Mucosa of stomach (tissue), 1 donor: ENCODE data around the gene TUBA4B.
A peak's percentile ranks its signal among the peaks of the same experiment; 100 is the strongest.

Experiments used
- H3K27me3 ChIP-seq: one replicate; pipeline ENCODE4 v1.7.0; 2013; ENCODE audit warnings: mild to moderate bottlenecking, low read length; ENCODE audit not compliant: control insufficient read depth, insufficient read depth
- H3K36me3 ChIP-seq: one replicate; pipeline ENCODE4 v1.7.0; 2013; ENCODE audit warnings: low read length; ENCODE audit not compliant: control insufficient read depth, insufficient read depth
- H3K4me1 ChIP-seq: one replicate; pipeline ENCODE4 v1.7.0; 2013; ENCODE audit warnings: mild to moderate bottlenecking, low read length; ENCODE audit not compliant: control insufficient read depth, insufficient read depth
- H3K4me3 ChIP-seq: one replicate; pipeline ENCODE4 v1.7.0; 2013; ENCODE audit warnings: low read length
- H3K9ac ChIP-seq: one replicate; pipeline ENCODE4 v1.7.0; 2013; ENCODE audit warnings: mild to moderate bottlenecking, low read length, moderate library complexity
- H3K9me3 ChIP-seq: one replicate; pipeline ENCODE4 v1.7.0; 2013; ENCODE audit warnings: mild to moderate bottlenecking, low read length, moderate library complexity; ENCODE audit not compliant: control insufficient read depth
- donor health status: Pancreatic carcinoma.

Gene TUBA4B

GRCh38 chr2:219245148-219245898 is 7.7 kb upstream of the TUBA4B start, which contains the start of the genes GLB1L and STK16:
TSS of gene GLB1L (minus strand) at chr2:219245444. CDS start at chr2:219243573, 1,871 bp downstream.
TSS of gene STK16 (plus strand) at chr2:219245479. CDS start at chr2:219246000, 521 bp downstream.
- Histone ChIP-seq H3K4me1 (peaks cover 52% of the 10 kb centered on the region), H3K9me3 (no peaks in the 10 kb centered on the region), H3K4me3 (peak within 1 kb of the TSS; percentile 98), H3K27me3 (no peaks in the 10 kb centered on the region), H3K9ac (peak within 1 kb of the TSS; percentile 99), H3K36me3 (no peaks in the 10 kb centered on the region)

DNA sequence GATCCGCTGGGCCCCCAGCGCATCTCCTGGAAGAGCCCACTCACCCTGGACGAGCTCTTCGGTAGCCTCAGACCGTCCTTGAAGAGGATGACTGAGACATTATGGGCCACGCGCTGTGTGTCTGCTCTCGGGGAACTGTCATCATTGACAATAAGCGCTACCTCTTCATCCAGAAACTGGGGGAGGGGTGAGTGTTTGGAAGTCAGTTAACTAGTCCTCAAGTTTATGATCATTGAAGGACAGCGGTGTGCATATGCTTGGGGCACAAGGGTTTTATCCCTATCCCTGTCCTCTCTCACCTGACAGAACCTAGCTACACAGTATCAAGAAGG is 7.2 kb upstream of the TUBA4B start:
- Histone ChIP-seq H3K27me3 (no peaks in the 10 kb centered on the region), H3K4me3 (peak overlapping the region; percentile 98), H3K4me1 (peaks cover 58% of the 10 kb centered on the region), H3K36me3 (no peaks in the 10 kb centered on the region), H3K9me3 (no peaks in the 10 kb centered on the region), H3K9ac (peak overlapping the region; percentile 99)

DNA sequence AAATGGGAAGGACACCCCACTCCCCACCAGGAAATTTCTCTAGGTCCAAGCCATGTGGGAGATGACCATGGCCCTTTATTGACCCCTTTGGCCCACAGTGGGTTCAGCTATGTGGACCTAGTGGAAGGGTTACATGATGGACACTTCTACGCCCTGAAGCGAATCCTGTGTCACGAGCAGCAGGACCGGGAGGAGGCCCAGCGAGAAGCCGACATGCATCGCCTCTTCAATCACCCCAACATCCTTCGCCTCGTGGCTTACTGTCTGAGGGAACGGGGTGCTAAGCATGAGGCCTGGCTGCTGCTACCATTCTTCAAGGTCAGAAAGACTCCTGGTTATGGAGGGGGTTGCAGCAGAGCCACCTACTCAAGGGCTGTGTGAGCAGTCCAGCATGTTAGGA is 6.5 kb upstream of the TUBA4B start:
- H3K36me3 ChIP-seq: no peaks in the 10 kb centered on the region
- H3K9me3 ChIP-seq: no peaks in the 10 kb centered on the region
- peaks cover 65% of the 10 kb centered on the region for H3K4me1 ChIP-seq
- H3K9ac ChIP-seq: peak overlapping the region; percentile 99
- H3K27me3 ChIP-seq: no peaks in the 10 kb centered on the region
- H3K4me3 ChIP-seq: no peak overlapping the region

- no peaks in the 10 kb centered on the region for H3K27me3 ChIP-seq
- H3K36me3 ChIP-seq: no peaks in the 10 kb centered on the region
- no peaks in the 10 kb centered on the region for H3K9me3 ChIP-seq
- H3K4me1 ChIP-seq: peaks cover 78% of the 10 kb centered on the region
- no peak overlapping the region for H3K4me3 ChIP-seq
- H3K9ac ChIP-seq: no peak overlapping the region
Observed at GRCh38 chr2:219247678-219248642, 5.1 kb upstream of the TUBA4B start.

GRCh38 chr2:219248845-219249202 is 4.2 kb upstream of the TUBA4B start:
- Histone ChIP-seq H3K9ac (peak overlapping the region; percentile 73), H3K4me1 (peaks cover 78% of the 10 kb centered on the region), H3K27me3 (no peaks in the 10 kb centered on the region), H3K9me3 (no peaks in the 10 kb centered on the region), H3K4me3 (peak overlapping the region; percentile 37), H3K36me3 (no peaks in the 10 kb centered on the region)

DNA sequence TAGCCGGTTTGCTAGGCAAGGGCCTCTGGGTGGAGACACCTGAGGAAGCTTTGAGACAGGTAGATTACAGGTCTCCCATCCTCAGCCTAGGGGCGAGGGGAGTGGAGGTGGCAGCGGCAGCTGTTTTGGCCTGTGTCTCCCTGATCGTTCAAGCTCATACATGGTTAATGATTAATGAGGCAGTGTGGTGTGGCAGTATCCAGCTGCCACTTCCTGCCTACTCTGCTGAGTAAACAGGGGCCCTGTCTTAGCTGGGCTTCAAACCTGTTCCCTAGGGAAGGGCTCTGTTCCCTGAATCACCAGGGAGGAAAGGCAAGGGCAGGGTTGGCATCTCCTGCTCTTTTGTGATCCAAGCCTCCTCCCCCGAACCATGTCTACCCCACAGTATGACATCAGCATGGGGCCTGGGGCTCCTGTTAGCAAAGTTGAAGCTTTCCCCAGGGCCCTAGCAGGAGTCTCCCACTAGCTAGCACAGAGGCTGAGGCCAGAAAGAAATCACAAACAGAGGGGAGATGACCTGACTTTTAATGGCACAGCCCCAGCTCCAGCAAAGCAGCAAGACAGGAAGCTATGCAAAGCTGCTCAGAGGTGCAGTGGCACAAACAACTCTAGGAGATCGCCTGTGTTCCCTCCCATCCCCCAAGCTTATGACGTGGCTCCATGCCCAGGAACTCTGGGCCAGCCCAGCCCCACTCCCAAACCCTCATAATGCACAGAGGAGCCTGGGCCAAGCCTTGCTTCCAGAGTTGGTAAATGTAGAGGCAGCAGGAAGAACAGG is 3.7 kb upstream of the TUBA4B start:
- H3K4me3 ChIP-seq: peak overlapping the region; percentile 37
- peak overlapping the region; percentile 73 for H3K9ac ChIP-seq
- peaks cover 78% of the 10 kb centered on the region for H3K4me1 ChIP-seq
- no peaks in the 10 kb centered on the region for H3K9me3 ChIP-seq
- H3K36me3 ChIP-seq: no peaks in the 10 kb centered on the region
- H3K27me3 ChIP-seq: peaks cover 1% of the 10 kb centered on the region

DNA sequence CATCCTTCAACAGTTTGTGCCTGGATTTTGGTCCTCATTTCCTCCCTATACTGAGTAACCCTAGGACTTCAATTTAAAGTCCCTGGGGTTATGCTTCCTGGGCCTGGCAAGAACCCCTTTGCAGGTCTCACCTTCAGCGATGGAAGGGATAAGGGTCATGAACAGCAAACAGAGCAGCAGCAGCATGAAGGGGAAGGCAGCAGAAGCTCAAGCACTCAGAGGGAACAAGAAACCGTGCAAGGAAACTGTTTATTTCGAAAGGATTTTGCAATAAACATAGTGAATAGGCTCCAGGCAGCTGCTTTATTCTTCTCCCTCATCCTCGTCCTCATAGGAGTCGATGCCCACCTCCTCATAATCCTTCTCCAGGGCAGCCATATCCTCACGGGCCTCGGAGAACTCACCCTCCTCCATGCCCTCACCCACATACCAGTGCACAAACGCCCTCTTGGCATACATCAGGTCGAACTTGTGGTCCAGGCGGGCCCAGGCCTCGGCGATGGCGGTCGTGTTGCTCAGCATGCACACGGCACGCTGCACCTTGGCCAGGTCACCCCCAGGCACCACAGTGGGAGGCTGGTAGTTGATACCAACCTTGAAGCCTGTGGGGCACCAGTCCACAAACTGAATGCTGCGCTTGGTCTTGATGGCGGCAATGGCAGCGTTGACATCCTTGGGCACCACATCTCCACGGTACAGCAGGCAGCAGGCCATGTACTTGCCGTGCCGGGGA is 2.8 kb upstream of the TUBA4B start:
- H3K36me3 ChIP-seq: no peaks in the 10 kb centered on the region
- peak overlapping the region; percentile 37 for H3K4me3 ChIP-seq
- peaks cover 8% of the 10 kb centered on the region for H3K27me3 ChIP-seq
- H3K9ac ChIP-seq: peak overlapping the region; percentile 73
- H3K4me1 ChIP-seq: peaks cover 77% of the 10 kb centered on the region
- no peaks in the 10 kb centered on the region for H3K9me3 ChIP-seq

DNA sequence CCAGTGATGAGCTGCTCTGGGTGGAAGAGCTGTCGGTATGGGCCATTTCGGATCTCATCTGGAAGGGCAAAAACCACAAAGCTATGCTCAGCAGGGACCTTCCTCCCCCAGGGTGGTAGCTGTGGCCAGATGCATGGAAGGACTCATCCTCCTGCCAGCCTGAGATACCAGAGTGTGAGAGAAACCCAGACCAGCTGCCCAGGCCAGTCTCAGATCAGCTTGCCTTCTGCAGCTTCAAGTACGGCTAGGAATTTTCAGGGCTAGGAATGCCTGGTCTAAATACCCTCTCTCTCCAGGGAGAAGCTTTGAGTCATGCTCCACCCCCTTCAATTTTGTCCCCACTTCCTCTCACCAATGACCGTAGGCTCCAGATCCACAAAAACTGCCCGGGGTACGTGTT is 1.4 kb upstream of the TUBA4B start:
- H3K27me3 ChIP-seq: peaks cover 22% of the 10 kb centered on the region
- no peaks in the 10 kb centered on the region for H3K36me3 ChIP-seq
- no peak overlapping the region for H3K4me3 ChIP-seq
- H3K9ac ChIP-seq: peak overlapping the region; percentile 83
- peaks cover 66% of the 10 kb centered on the region for H3K4me1 ChIP-seq
- H3K9me3 ChIP-seq: no peaks in the 10 kb centered on the region

- Histone ChIP-seq H3K27me3 (peaks cover 22% of the 10 kb centered on the region), H3K9ac (peak overlapping the region; percentile 83), H3K4me1 (peaks cover 63% of the 10 kb centered on the region), H3K36me3 (no peaks in the 10 kb centered on the region), H3K4me3 (no peak overlapping the region), H3K9me3 (no peaks in the 10 kb centered on the region)
Observed at GRCh38 chr2:219252084-219252483, 959 bp upstream of the TUBA4B start.

GRCh38 chr2:219252570-219252899 is 508 bp upstream of the TUBA4B start:
- Histone ChIP-seq H3K4me1 (peaks cover 58% of the 10 kb centered on the region), H3K27me3 (peaks cover 22% of the 10 kb centered on the region), H3K9me3 (no peaks in the 10 kb centered on the region), H3K36me3 (no peaks in the 10 kb centered on the region), H3K4me3 (peak overlapping the region; percentile 88), H3K9ac (peak overlapping the region; percentile 83)
